RWPE2 (cell line): ENCODE measurements around the gene PRRC2B.

Source experiments
- ATAC-seq: fragments of 200-7000 bp; cut with Tn5 transposase; 3 replicates; pipeline ENCODE4 v1.9.1; 2021; ENCODE audit warnings: low read depth
- DNase-seq: peaks from one replicate; pipeline ENCODE4 v3.0.0-alpha.2; 2020; ENCODE audit warnings: low spot score
- H3K27ac ChIP-seq: fragments of 450-650 bp; 2 replicates; pipeline ENCODE4 v1.5.1; 2017; ENCODE audit warnings: mild to moderate bottlenecking; ENCODE audit not compliant: poor library complexity, severe bottlenecking
- H3K27me3 ChIP-seq: fragments of 250-450 bp; sonication (Bioruptor Pico); 2 replicates; pipeline ENCODE4 v1.5.1; 2021; ENCODE audit warnings: mild to moderate bottlenecking, moderate library complexity; ENCODE audit not compliant: insufficient read depth, poor library complexity, severe bottlenecking
- H3K36me3 ChIP-seq: fragments of 250-450 bp; sonication (Bioruptor Pico); 2 replicates; pipeline ENCODE4 v1.5.1; 2020; ENCODE audit warnings: low read depth, mild to moderate bottlenecking, moderate library complexity
- H3K4me1 ChIP-seq: fragments of 250-450 bp; sonication (Bioruptor Pico); 2 replicates; pipeline ENCODE4 v1.5.1; 2021; ENCODE audit warnings: mild to moderate bottlenecking, moderate library complexity; ENCODE audit not compliant: insufficient read depth, poor library complexity, severe bottlenecking
- H3K4me3 ChIP-seq: fragments of 250-450 bp; sonication (Bioruptor Pico); 2 replicates; pipeline ENCODE4 v1.5.1; 2021; ENCODE audit warnings: mild to moderate bottlenecking, moderate library complexity; ENCODE audit not compliant: severe bottlenecking
- H3K9me3 ChIP-seq: fragments of 250-450 bp; sonication (Bioruptor Pico); 2 replicates; pipeline ENCODE4 v1.5.1; 2021; ENCODE audit warnings: mild to moderate bottlenecking, moderate library complexity; ENCODE audit not compliant: severe bottlenecking
- TF ChIP-seq, protein P1 (sequence below): fragments of 450-650 bp; IDR thresholded peaks from one replicate; pipeline ENCODE4 v1.5.1; 2017; ENCODE audit warnings: mild to moderate bottlenecking, moderate library complexity; ENCODE audit not compliant: poor library complexity, severe bottlenecking

Gene PRRC2B

GRCh38 chr9:131441441-131441840 lies 47.6 kb downstream of the PRRC2B start:
- ATAC-seq (no peak), DNase-seq (no peak)
- H3K27ac ChIP-seq, result no peak overlapping the region
- H3K36me3 ChIP-seq, result peaks cover 98% of the 10 kb centered on the region
- TF ChIP-seq, protein P1, sequence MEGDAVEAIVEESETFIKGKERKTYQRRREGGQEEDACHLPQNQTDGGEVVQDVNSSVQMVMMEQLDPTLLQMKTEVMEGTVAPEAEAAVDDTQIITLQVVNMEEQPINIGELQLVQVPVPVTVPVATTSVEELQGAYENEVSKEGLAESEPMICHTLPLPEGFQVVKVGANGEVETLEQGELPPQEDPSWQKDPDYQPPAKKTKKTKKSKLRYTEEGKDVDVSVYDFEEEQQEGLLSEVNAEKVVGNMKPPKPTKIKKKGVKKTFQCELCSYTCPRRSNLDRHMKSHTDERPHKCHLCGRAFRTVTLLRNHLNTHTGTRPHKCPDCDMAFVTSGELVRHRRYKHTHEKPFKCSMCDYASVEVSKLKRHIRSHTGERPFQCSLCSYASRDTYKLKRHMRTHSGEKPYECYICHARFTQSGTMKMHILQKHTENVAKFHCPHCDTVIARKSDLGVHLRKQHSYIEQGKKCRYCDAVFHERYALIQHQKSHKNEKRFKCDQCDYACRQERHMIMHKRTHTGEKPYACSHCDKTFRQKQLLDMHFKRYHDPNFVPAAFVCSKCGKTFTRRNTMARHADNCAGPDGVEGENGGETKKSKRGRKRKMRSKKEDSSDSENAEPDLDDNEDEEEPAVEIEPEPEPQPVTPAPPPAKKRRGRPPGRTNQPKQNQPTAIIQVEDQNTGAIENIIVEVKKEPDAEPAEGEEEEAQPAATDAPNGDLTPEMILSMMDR, result no peak
- H3K4me3 ChIP-seq, result no peak overlapping the region
- H3K9me3 ChIP-seq, result no peaks in the 10 kb centered on the region
- no peaks in the 10 kb centered on the region for H3K27me3 ChIP-seq
- no peaks in the 10 kb centered on the region for H3K4me1 ChIP-seq

DNA sequence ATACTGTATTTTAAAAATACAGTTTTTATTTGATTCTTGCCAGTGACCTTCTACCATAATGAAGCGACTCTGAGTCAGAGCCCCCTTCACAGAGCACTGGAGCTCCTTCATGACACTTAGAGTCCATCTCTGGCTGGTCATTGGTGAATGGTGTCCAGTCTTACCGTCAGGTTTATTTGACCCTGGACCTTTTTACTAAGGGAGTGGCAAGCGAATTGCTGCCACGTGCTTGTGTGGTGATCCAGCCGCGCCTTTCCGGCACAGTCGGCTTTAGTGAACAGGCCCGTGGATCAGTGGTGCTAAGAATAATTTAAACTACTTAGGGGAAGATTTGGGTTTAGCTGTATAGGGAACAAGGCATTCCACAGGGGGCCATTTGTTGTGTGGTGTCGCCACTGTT lies 48.5 kb downstream of the PRRC2B start:
- Histone ChIP-seq H3K36me3 (peaks cover 98% of the 10 kb centered on the region), H3K4me3 (no peak overlapping the region), H3K27me3 (no peaks in the 10 kb centered on the region), H3K27ac (no peak overlapping the region), H3K4me1 (no peaks in the 10 kb centered on the region), H3K9me3 (no peaks in the 10 kb centered on the region)
- DNase-seq (no peak), ATAC-seq (no peak)
- TF ChIP-seq, protein P1, result no peak

DNA sequence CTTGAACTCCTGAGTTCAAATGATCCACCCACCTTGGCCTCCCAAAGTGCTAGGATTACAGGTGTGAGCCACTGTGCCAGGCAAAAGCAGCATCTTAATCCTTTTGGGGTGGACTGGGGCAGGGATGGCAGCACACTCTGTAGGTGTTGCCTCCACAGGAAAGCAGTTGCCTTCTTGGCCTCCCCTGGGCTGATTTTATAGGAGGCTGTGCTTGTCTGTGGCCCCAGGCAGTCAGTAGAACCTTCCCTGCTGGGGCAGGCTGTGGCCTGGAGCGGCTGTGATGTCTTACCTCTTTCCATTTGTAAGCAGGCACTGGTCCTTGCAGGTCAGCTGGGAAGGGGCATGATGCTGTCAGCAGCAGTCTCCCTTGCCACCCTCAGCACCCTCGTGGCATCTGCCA lies 49.8 kb downstream of the PRRC2B start:
- Histone ChIP-seq H3K4me3 (no peak overlapping the region), H3K9me3 (no peaks in the 10 kb centered on the region), H3K4me1 (no peaks in the 10 kb centered on the region), H3K27me3 (no peaks in the 10 kb centered on the region), H3K27ac (no peak overlapping the region), H3K36me3 (peaks cover 96% of the 10 kb centered on the region)
- TF ChIP-seq, protein P1, result no peak
- ATAC-seq, result no peak
- DNase-seq, result no peak

- ATAC-seq (no peak), DNase-seq (peak; percentile 27)
- TF ChIP-seq, protein P1, result no peak
- Histone ChIP-seq H3K4me1 (no peaks in the 10 kb centered on the region), H3K4me3 (no peak overlapping the region), H3K9me3 (no peaks in the 10 kb centered on the region), H3K36me3 (peaks cover 96% of the 10 kb centered on the region), H3K27me3 (no peaks in the 10 kb centered on the region), H3K27ac (no peak overlapping the region)
Measured at GRCh38 chr9:131446276-131446675, 52.4 kb downstream of the PRRC2B start.

- TF ChIP-seq, protein P1, result no peak
- H3K36me3 ChIP-seq, result peaks cover 98% of the 10 kb centered on the region
- H3K27ac ChIP-seq, result no peak overlapping the region
- no peaks in the 10 kb centered on the region for H3K4me1 ChIP-seq
- DNase-seq, result no peak
- no peaks in the 10 kb centered on the region for H3K9me3 ChIP-seq
- no peaks in the 10 kb centered on the region for H3K27me3 ChIP-seq
- no peak overlapping the region for H3K4me3 ChIP-seq
- ATAC-seq, result no peak
Measured at GRCh38 chr9:131447148-131447547, 53.3 kb downstream of the PRRC2B start.
